CD4-positive, alpha-beta T cell treated with Interleukin-1 beta for 1 hour (primary cell): ENCODE data around the gene ABAT.
"Not testable (repeated sequence)": the region's sequence is repeated elsewhere in the genome, so short reads cannot be mapped to it uniquely, and the experiment has no call there.

Source experiments
- DNase-seq, 2 donors: peaks; one replicate each; pipeline ENCODE4 v3.0.0-alpha.2; 2020 to 2022

The ABAT gene

GRCh38 chr16:8751481-8752311 is 77.3 kb downstream of the ABAT start:
- no peak for DNase-seq

- no peak for DNase-seq
Measured at GRCh38 chr16:8752706-8753105, 78.3 kb downstream of the ABAT start.

- no peak for DNase-seq
Measured at GRCh38 chr16:8753416-8754054, 79.1 kb downstream of the ABAT start.

- no peak for DNase-seq
Measured at GRCh38 chr16:8756755-8757154, 82.3 kb downstream of the ABAT start.

GRCh38 chr16:8758022-8758421 is 83.6 kb downstream of the ABAT start:
- DNase-seq: no peak

- no peak for DNase-seq
Measured at GRCh38 chr16:8760021-8760420, 85.6 kb downstream of the ABAT start.

GRCh38 chr16:8761078-8761477 is 86.7 kb downstream of the ABAT start:
- no peak for DNase-seq

- DNase-seq: no peak
Measured at GRCh38 chr16:8762254-8762653, 87.8 kb downstream of the ABAT start.

- no peak for DNase-seq
Measured at GRCh38 chr16:8763083-8763482, 88.7 kb downstream of the ABAT start.

- no peak for DNase-seq
Measured at GRCh38 chr16:8763899-8764298, 89.5 kb downstream of the ABAT start.

GRCh38 chr16:8764525-8765250 is 90.3 kb downstream of the ABAT start:
- DNase-seq: no peak

GRCh38 chr16:8767176-8767575 is 92.8 kb downstream of the ABAT start:
- no peak for DNase-seq

GRCh38 chr16:8768283-8768682 is 93.9 kb downstream of the ABAT start:
- no peak for DNase-seq

GRCh38 chr16:8768692-8769091 is 94.3 kb downstream of the ABAT start:
- no peak for DNase-seq

GRCh38 chr16:8773537-8773936 is 99.1 kb downstream of the ABAT start:
- DNase-seq: no peak

GRCh38 chr16:8774208-8774607 is 99.8 kb downstream of the ABAT start:
- DNase-seq: no peak

- no peak for DNase-seq
Measured at GRCh38 chr16:8775359-8775758, 100.9 kb downstream of the ABAT start.

- DNase-seq: no peak
Measured at GRCh38 chr16:8776129-8776584, 101.7 kb downstream of the ABAT start.

GRCh38 chr16:8777217-8777616 is 102.8 kb downstream of the ABAT start:
- no peak for DNase-seq

- no peak for DNase-seq
Measured at GRCh38 chr16:8781797-8782196, 107.4 kb downstream of the ABAT start.

GRCh38 chr16:8782673-8783072 is 108.3 kb downstream of the ABAT start:
- DNase-seq: no peak

- DNase-seq: no peak
Measured at GRCh38 chr16:8785408-8785807, 111.0 kb downstream of the ABAT start.

- not testable (repeated sequence) for DNase-seq
Measured at GRCh38 chr16:8786316-8786715, 111.9 kb downstream of the ABAT start.
